PFSK-1 (cell line): Measurements from ENCODE around the gene KIF1B.

Experiments used
- FOXP2 ChIP-seq: optimal IDR thresholded peaks from 2 replicates; pipeline ENCODE3; 2011; ENCODE audit warnings: borderline replicate concordance, control low read depth, inconsistent platforms; ENCODE audit not compliant: insufficient read depth; ENCODE audit errors: extremely low read length, extremely low read depth
- POLR2AphosphoS5 ChIP-seq: IDR thresholded peaks from 2 replicates; pipeline ENCODE4 v1.6.1; 2012; ENCODE audit warnings: low read depth, mild to moderate bottlenecking, control low read depth, low read length, moderate library complexity

DNA sequence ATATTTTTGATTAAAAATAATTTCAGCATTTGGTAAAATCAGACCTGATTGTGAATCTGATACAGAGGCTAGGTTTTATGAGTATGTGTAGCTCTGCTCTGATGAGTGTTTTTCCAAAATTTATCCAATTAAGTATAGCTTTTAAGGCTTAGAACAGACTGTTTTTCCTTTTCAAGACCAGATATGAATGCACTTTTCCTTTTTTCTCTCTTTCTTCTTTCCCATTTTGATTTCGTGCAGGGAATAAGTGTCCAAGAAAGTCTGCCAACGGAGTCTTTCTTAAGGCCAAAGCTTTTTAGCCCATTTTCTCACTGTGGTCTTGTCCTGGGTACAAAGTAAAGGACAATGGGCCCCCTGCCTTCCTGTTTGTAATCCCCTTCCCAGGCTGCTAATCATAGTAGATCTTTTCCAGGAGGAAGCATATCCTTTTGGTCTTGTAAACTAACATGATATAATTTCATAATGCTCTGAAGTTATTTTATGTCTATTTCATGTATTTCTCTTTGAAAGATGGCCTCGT, 2.9 kb downstream of the KIF1B start:
- TF ChIP-seq POLR2AphosphoS5 (no peak), FOXP2 (no peak)
